Measurements from ENCODE around the gene PALLD. TPM values are rescaled to one million over a fixed set of nuclear protein-coding genes. Genes with fewer than 3 reads are reported as not detected.
A peak's percentile ranks its signal among the peaks of the same experiment; 100 is the strongest.

PALLD gene
- polyA plus RNA-seq, 1 donor (not counting 4 experiments of a cell fraction or from before 2014, with no cell fraction given): 136 TPM

DNA sequence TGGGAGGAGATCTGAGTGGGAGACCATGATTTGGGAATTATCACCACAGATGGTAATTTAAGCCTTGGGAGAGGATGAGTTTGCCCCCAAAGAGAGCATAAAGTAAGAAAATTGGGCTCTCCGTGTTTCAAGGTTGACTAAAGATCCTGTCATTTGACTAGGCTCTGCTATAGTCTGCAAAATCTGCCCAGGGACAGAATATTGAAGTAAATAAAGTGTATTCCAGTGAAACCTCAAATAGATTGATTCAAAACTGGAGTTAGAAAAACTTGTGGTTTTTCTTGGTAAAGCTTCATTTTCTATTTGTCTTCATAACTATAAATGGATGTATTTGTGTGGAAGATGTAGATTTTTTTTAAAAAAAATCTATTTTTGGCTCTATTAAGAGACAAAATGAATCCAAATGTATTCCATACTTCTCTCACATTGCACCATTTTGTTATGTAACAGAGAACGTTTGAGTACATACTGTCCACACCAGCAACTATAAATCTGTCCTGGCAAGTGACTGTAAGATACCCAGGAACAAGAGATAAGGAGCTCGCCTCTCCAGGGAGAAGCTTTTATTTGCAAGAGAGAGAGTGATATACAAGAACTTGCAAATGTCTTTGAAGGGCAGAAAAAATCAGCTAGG lies 343.0 kb downstream of the PALLD start:
- Histone ChIP-seq H3K27ac (ENCODE audit: control insufficient read depth, insufficient read depth, low read length) (no peak overlapping the region), H3K4me3 (ENCODE audit: control insufficient read depth in 2 of 3, extremely low read depth in 1 of 3, insufficient read depth in 2 of 3, low read depth in 1 of 3, low read length in 3 of 3) (no peak overlapping the region), H3K27me3 (ENCODE audit: control insufficient read depth, extremely low read depth, insufficient read depth, low read length) (no peaks in the 10 kb centered on the region), H3K9me1 (ENCODE audit: control insufficient read depth, extremely low read depth, insufficient read depth, low read length) (peaks cover 2% of the 10 kb centered on the region), H3K4me2 (ENCODE audit: control insufficient read depth, extremely low read depth, insufficient read depth, low read depth, low read length) (no peak overlapping the region), H2AFZ (ENCODE audit: control insufficient read depth, low read length) (no peak overlapping the region), H3K9ac (ENCODE audit: control insufficient read depth, extremely low read depth, insufficient read depth, low read length) (no peak overlapping the region), H4K20me1 (ENCODE audit: control insufficient read depth, extremely low read depth, insufficient read depth, low read length) (peaks cover 8% of the 10 kb centered on the region), H3K9me3 (ENCODE audit: control insufficient read depth, low read depth, low read length) (no peaks in the 10 kb centered on the region), H3K79me2 (ENCODE audit: control insufficient read depth, insufficient read depth, low read length) (peaks cover 96% of the 10 kb centered on the region), H3K36me3 (ENCODE audit: control insufficient read depth in 2 of 2, extremely low read depth in 1 of 2, insufficient read depth in 2 of 2, low read length in 2 of 2) (peaks cover 13 to 31% of the 10 kb centered on the region in 2 experiments), H3K4me1 (ENCODE audit: control insufficient read depth, extremely low read depth, insufficient read depth, low read length) (peaks cover 83% of the 10 kb centered on the region)
- TF ChIP-seq, protein P1, sequence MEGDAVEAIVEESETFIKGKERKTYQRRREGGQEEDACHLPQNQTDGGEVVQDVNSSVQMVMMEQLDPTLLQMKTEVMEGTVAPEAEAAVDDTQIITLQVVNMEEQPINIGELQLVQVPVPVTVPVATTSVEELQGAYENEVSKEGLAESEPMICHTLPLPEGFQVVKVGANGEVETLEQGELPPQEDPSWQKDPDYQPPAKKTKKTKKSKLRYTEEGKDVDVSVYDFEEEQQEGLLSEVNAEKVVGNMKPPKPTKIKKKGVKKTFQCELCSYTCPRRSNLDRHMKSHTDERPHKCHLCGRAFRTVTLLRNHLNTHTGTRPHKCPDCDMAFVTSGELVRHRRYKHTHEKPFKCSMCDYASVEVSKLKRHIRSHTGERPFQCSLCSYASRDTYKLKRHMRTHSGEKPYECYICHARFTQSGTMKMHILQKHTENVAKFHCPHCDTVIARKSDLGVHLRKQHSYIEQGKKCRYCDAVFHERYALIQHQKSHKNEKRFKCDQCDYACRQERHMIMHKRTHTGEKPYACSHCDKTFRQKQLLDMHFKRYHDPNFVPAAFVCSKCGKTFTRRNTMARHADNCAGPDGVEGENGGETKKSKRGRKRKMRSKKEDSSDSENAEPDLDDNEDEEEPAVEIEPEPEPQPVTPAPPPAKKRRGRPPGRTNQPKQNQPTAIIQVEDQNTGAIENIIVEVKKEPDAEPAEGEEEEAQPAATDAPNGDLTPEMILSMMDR (optimal IDR thresholded peaks at IDR 0.05 in 1 of 3, IDR thresholded peaks at IDR 0.05 in 1 of 3, conservative IDR thresholded peaks at IDR 0.05 in 1 of 3; ENCODE audit: extremely low read depth in 1 of 3, insufficient read depth in 2 of 3, low read length in 3 of 3): no peak
- TF ChIP-seq EZH2 (IDR thresholded peaks at IDR 0.05; ENCODE audit: low read length): no peak
- DNase-seq (ENCODE audit: low read depth, low spot score) (no peak), FAIRE-seq (no peak)
- dilution Hi-C loops (cut with MboI; ENCODE audit: extremely low pct_ligation_motif_present, low sequenced_read_pairs): no loop called here

DNA sequence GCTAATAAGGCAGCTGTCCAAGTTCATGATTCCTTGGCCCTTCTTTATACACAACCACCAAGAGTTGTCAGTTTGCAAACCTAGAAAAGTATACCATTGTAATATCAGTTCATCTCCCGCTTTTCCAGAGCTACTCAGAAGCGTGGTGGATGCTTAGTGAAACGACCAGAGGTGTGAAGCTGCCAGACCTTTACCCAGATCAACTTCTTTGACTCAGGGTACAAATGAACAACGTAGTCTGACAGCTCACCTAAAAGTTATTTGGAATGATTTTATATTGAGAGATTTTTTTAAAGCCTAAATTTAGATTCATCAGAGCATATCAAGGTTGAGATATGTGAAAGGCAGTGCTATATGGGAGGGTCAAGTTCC lies 343.5 kb downstream of the PALLD start:
- H2AFZ ChIP-seq (ENCODE audit: control insufficient read depth, low read length): no peak overlapping the region
- H3K4me1 ChIP-seq (ENCODE audit: control insufficient read depth, extremely low read depth, insufficient read depth, low read length): peaks cover 80% of the 10 kb centered on the region
- H3K9me3 ChIP-seq (ENCODE audit: control insufficient read depth, low read depth, low read length): no peaks in the 10 kb centered on the region
- DNase-seq (ENCODE audit: low read depth, low spot score) (no peak), FAIRE-seq (peak; percentile 79)
- H3K9me1 ChIP-seq (ENCODE audit: control insufficient read depth, extremely low read depth, insufficient read depth, low read length): peaks cover 2% of the 10 kb centered on the region
- no peak overlapping the region for H3K4me3 ChIP-seq (ENCODE audit: control insufficient read depth in 2 of 3, extremely low read depth in 1 of 3, insufficient read depth in 2 of 3, low read depth in 1 of 3, low read length in 3 of 3)
- peaks cover 96% of the 10 kb centered on the region for H3K79me2 ChIP-seq (ENCODE audit: control insufficient read depth, insufficient read depth, low read length)
- no peak overlapping the region for H3K27ac ChIP-seq (ENCODE audit: control insufficient read depth, insufficient read depth, low read length)
- no peaks in the 10 kb centered on the region for H3K27me3 ChIP-seq (ENCODE audit: control insufficient read depth, extremely low read depth, insufficient read depth, low read length)
- dilution Hi-C loops (cut with MboI; ENCODE audit: extremely low pct_ligation_motif_present, low sequenced_read_pairs): no loop called here
- no peak overlapping the region for H3K9ac ChIP-seq (ENCODE audit: control insufficient read depth, extremely low read depth, insufficient read depth, low read length)
- TF ChIP-seq, protein P1 (optimal IDR thresholded peaks at IDR 0.05 in 1 of 3, IDR thresholded peaks at IDR 0.05 in 1 of 3, conservative IDR thresholded peaks at IDR 0.05 in 1 of 3; ENCODE audit: extremely low read depth in 1 of 3, insufficient read depth in 2 of 3, low read length in 3 of 3): no peak
- no peak for TF ChIP-seq EZH2 (IDR thresholded peaks at IDR 0.05; ENCODE audit: low read length)
- H3K4me2 ChIP-seq (ENCODE audit: control insufficient read depth, extremely low read depth, insufficient read depth, low read depth, low read length): no peak overlapping the region
- H4K20me1 ChIP-seq (ENCODE audit: control insufficient read depth, extremely low read depth, insufficient read depth, low read length): peaks cover 8% of the 10 kb centered on the region
- H3K36me3 ChIP-seq (ENCODE audit: control insufficient read depth in 2 of 2, extremely low read depth in 1 of 2, insufficient read depth in 2 of 2, low read length in 2 of 2): peaks cover 16 to 31% of the 10 kb centered on the region in 2 experiments

All from keratinocyte (primary cell).